HCT116 (cell line): ENCODE results near the gene CACNA1E.

Experiments used
- CTCF ChIP-seq, 3 experiments: fragments of 200-600 bp in 1 of 3; sonication (generic) in 1 of 3; IDR thresholded peaks in 2 of 3; conservative IDR thresholded peaks in 1 of 3; 2 replicates each; pipeline ENCODE4 v1.5.1; 2012 to 2017; ENCODE audit warnings: low read depth in 2 of 3, low read length in 2 of 3, antibody characterized with exemption in 1 of 3, borderline replicate concordance in 1 of 3, control low read depth in 1 of 3, mild to moderate bottlenecking in 1 of 3, mixed read lengths in 1 of 3, mixed run types in 1 of 3, moderate library complexity in 1 of 3; ENCODE audit not compliant: insufficient read depth in 1 of 3
- EZH2 ChIP-seq: fragments of 200-600 bp; sonication (generic); IDR thresholded peaks from 2 replicates; pipeline ENCODE4 v1.6.1; 2017; ENCODE audit warnings: antibody characterized with exemption, mixed run types
- EZH2phosphoT487 ChIP-seq: fragments of 200-600 bp; IDR thresholded peaks from 2 replicates; pipeline ENCODE4 v1.6.1; 2018; ENCODE audit warnings: antibody characterized with exemption, borderline replicate concordance
- MAX ChIP-seq: IDR thresholded peaks from 2 replicates; pipeline ENCODE4 v1.6.1; 2012
- POLR2AphosphoS5 ChIP-seq: IDR thresholded peaks from 2 replicates; pipeline ENCODE4 v1.6.1; 2011; ENCODE audit warnings: mild to moderate bottlenecking, low read depth, low read length, moderate library complexity
- RAD21 ChIP-seq: IDR thresholded peaks from 2 replicates; pipeline ENCODE4 v1.6.1; 2012; ENCODE audit warnings: low read depth, mild to moderate bottlenecking
- SP1 ChIP-seq: IDR thresholded peaks from 2 replicates; pipeline ENCODE4 v1.6.1; 2012; ENCODE audit warnings: low read depth
- YY1 ChIP-seq: IDR thresholded peaks from 2 replicates; pipeline ENCODE4 v1.6.1; 2011; ENCODE audit warnings: low read length, low read depth, moderate library complexity, mild to moderate bottlenecking; ENCODE audit not compliant: insufficient replicate concordance; ENCODE audit errors: extremely low read depth

GRCh38 chr1:181453541-181454201, 29.6 kb upstream of the CACNA1E start:
- TF ChIP-seq EZH2 (no peak), CTCF (IDR thresholded peaks at IDR 0.05 in 2 of 3, conservative IDR thresholded peaks at IDR 0.05 in 1 of 3; ENCODE audit: borderline replicate concordance in 1 of 3, insufficient read depth in 1 of 3, low read depth in 2 of 3, low read length in 2 of 3) (no peak), RAD21 (no peak), YY1 (no peak), POLR2AphosphoS5 (no peak), SP1 (no peak), EZH2phosphoT487 (no peak), MAX (no peak)
